GM12878 (cell line): ENCODE data around the gene PRKCE. TPM values are rescaled to one million over a fixed set of nuclear protein-coding genes. Genes with fewer than 3 reads are reported as not detected.

ENCODE experiments used
- ATAC-seq: fragments of 200-7000 bp; cut with Tn5 transposase; 3 replicates; pipeline ENCODE4 v1.9.1; 2020; ENCODE audit warnings: mild to moderate bottlenecking, moderate library complexity
- BruUV-seq: library from RNA; stranded (reverse); fragments of 400-500 nt; replicated peaks from 2 replicates; lab custom pipeline; 2021; lab: Mats Ljungman, UMichigan
- CTCF ChIA-PET: fragments of 300-600 bp; sonication (Branson Sonifier 250); formaldehyde crosslinking; extraction: SDS; loops from one replicate; lab custom pipeline; 2021; ENCODE audit warnings: inconsistent platforms; lab: Yijun Ruan, JAX
- POLR2A ChIA-PET: fragments of 350-600 bp; formaldehyde crosslinking; extraction: SDS; loops from one replicate; lab custom pipeline; 2021; ENCODE audit warnings: inconsistent platforms; lab: Charles Lee
- RAD21 ChIA-PET: fragments of 300-600 bp; sonication (Branson Sonifier 250); formaldehyde crosslinking; loops from one replicate; lab custom pipeline; 2023; ENCODE audit warnings: antibody characterized with exemption; ENCODE audit not compliant: unreplicated experiment; lab: Charles Lee
- SMC1A ChIA-PET: fragments of 300-600 bp; sonication (Branson Sonifier 250); formaldehyde crosslinking; loops from one replicate; lab custom pipeline; 2023; ENCODE audit not compliant: unreplicated experiment, uncharacterized antibody; lab: Charles Lee
- DNase-seq: peaks from one replicate; pipeline ENCODE4 v3.0.0-alpha.2; 2011; ENCODE audit warnings: low read depth, low spot score
- FAIRE-seq: peaks from 3 replicates; lab custom pipeline; 2011; peaks lifted over from hg19 to GRCh38; lab: Jason Lieb, UNC
- H2AFZ ChIP-seq: 2 replicates; pipeline ENCODE4 v1.6.0; 2011; ENCODE audit warnings: low read depth, low read length, control low read depth; ENCODE audit not compliant: control insufficient read depth
- H3K27ac ChIP-seq: 2 replicates; pipeline ENCODE4 v1.5.1; 2011; ENCODE audit warnings: control low read depth; ENCODE audit not compliant: control insufficient read depth, insufficient read depth
- H3K27me3 ChIP-seq, 2 experiments: replicated peaks in 1 of 2; 2 replicates each; pipeline versions ENCODE4 v1.6.0 to v1.6.1; 2011; ENCODE audit warnings: low read length in 1 of 2; ENCODE audit not compliant: control insufficient read depth in 2 of 2, insufficient read depth in 2 of 2
- H3K36me3 ChIP-seq, 2 experiments: 2 replicates each; pipeline ENCODE4 v1.5.1; 2011; ENCODE audit warnings: low read length in 1 of 2; ENCODE audit not compliant: control insufficient read depth in 2 of 2, insufficient read depth in 2 of 2
- H3K4me1 ChIP-seq: 2 replicates; pipeline ENCODE4 v1.6.1; 2011; ENCODE audit warnings: mild to moderate bottlenecking, low read length, moderate library complexity, mixed read lengths; ENCODE audit not compliant: control insufficient read depth, insufficient read depth
- H3K4me2 ChIP-seq: 2 replicates; pipeline ENCODE4 v1.6.0; 2011; ENCODE audit warnings: control low read depth; ENCODE audit not compliant: control insufficient read depth, insufficient read depth
- H3K4me3 ChIP-seq: fragments of 200-600 bp; sonication (generic); 2 replicates; pipeline ENCODE4 v1.5.1; 2016
- H3K79me2 ChIP-seq: 2 replicates; pipeline ENCODE4 v1.6.0; 2011; ENCODE audit warnings: low read length; ENCODE audit not compliant: control insufficient read depth, insufficient read depth
- H3K9ac ChIP-seq: 2 replicates; pipeline ENCODE4 v1.8.0; 2011; ENCODE audit warnings: low read length, control low read depth, mixed read lengths; ENCODE audit not compliant: control insufficient read depth, insufficient read depth
- H3K9me3 ChIP-seq: replicated peaks from 3 replicates; pipeline ENCODE4 v1.5.1; 2011; ENCODE audit warnings: mild to moderate bottlenecking, low read length; ENCODE audit not compliant: control insufficient read depth, insufficient read depth
- H4K20me1 ChIP-seq: 2 replicates; pipeline ENCODE4 v1.6.0; 2011; ENCODE audit not compliant: control insufficient read depth, insufficient read depth
- GATAD2B ChIP-seq: fragments of 450-650 bp; conservative IDR thresholded peaks from 2 replicates; pipeline ENCODE4 v1.6.1; 2017; ENCODE audit warnings: low read depth, mild to moderate bottlenecking, moderate library complexity
- HDGF ChIP-seq: fragments of 450-650 bp; IDR thresholded peaks from 2 replicates; pipeline ENCODE4 v1.6.1; 2016; ENCODE audit warnings: antibody characterized with exemption
- IKZF1 ChIP-seq: fragments of 450-650 bp; conservative IDR thresholded peaks from 2 replicates; pipeline ENCODE4 v1.6.1; 2017; ENCODE audit warnings: antibody characterized with exemption, mild to moderate bottlenecking
- SMC3 ChIP-seq: IDR thresholded peaks from 2 replicates; pipeline ENCODE4 v1.6.1; 2011; ENCODE audit warnings: low read length, improper control_type of control experiment, borderline replicate concordance
- SP1 ChIP-seq: IDR thresholded peaks from one replicate; pipeline ENCODE4 v1.6.1; 2011; ENCODE audit warnings: low read depth, low read length
- SREBF2 ChIP-seq: IDR thresholded peaks from 2 replicates; pipeline ENCODE4 v1.6.1; 2012; ENCODE audit warnings: mild to moderate bottlenecking, low read length
- TARDBP ChIP-seq: IDR thresholded peaks from 2 replicates; pipeline ENCODE4 v1.6.1; 2016; ENCODE audit warnings: borderline replicate concordance
- ZNF207 ChIP-seq: fragments of 450-650 bp; IDR thresholded peaks from 2 replicates; pipeline ENCODE4 v1.6.1; 2014; ENCODE audit warnings: antibody characterized with exemption, mild to moderate bottlenecking, borderline replicate concordance
- WGBS: methylation state at CpG from one replicate; pipeline ENCODE4 v1.1.6; 2016; ENCODE audit warnings: low lambda C conversion rate; ENCODE audit not compliant: insufficient replicate concordance, insufficient coverage; ENCODE audit errors: missing lambda C conversion rate; 5-methylcytosine and 5-hydroxymethylcytosine counted together
- in situ Hi-C: fragments of 300-500 bp; cut with MboI; formaldehyde crosslinking; loops from 9 replicates; pipeline ENCODE4 v1.14.3; 2018; ENCODE audit warnings: mixed read lengths
- intact Hi-C: fragments of 100-400 bp; cut with micrococcal nuclease; formaldehyde crosslinking; loops from one replicate; pipeline ENCODE4 v1.14.2; 2022; ENCODE audit not compliant: unreplicated experiment
- polyA plus RNA-seq, 11 experiments: library from polyadenylated mRNA; depleted of rRNA in 4 of 11; unstranded in 6 of 11; stranded (reverse) in 5 of 11; fragments of >200 nt; fragmentation: Nextera tagmentation in 4 of 11; fragmentation: Illumina TruSeq in 1 of 11; extraction: Ambion mirVana in 4 of 11; extraction: Trizol in 1 of 11; gene quantifications; 1 replicate in 1 of 11; 2 replicates in 10 of 11; pipeline versions ENCODE4 v1.2.1 to v1.2.3, GENCODE V29; 2011 to 2016; ENCODE audit warnings: inconsistent platforms in 2 of 11, missing spikeins in 2 of 11, low read depth in 1 of 11
- total RNA-seq, 4 experiments: library from RNA; depleted of rRNA in 3 of 4; stranded (reverse); fragments of >200 nt in 3 of 4; fragmentation: Illumina TruSeq in 1 of 4; extraction: Trizol in 1 of 4; gene quantifications; 2 replicates each; pipeline versions ENCODE4 v1.2.1 to v1.2.3, GENCODE V29; 2013 to 2021
- TF ChIP-seq, protein P1 (sequence below): fragments of 450-650 bp; IDR thresholded peaks from 2 replicates; pipeline ENCODE4 v1.6.1; 2018; ENCODE audit warnings: borderline replicate concordance, mild to moderate bottlenecking; ENCODE audit not compliant: partially characterized antibody
- TF ChIP-seq, protein P2 (sequence below): fragments of 450-650 bp; IDR thresholded peaks from 2 replicates; pipeline ENCODE4 v1.6.1; 2016; ENCODE audit warnings: mild to moderate bottlenecking
- TF ChIP-seq, protein P3 (sequence below): IDR thresholded peaks from 2 replicates; pipeline ENCODE4 v1.6.1; 2012; ENCODE audit warnings: low read depth, low read length, improper control_type of control experiment
- TF ChIP-seq, protein P4 (sequence below): fragments of 150-350 bp; IDR thresholded peaks from 2 replicates; pipeline ENCODE4 v1.6.1; 2016; ENCODE audit warnings: low read depth, low read length
- TF ChIP-seq, protein P5 (sequence below), 3 experiments: IDR thresholded peaks in 2 of 3; conservative IDR thresholded peaks in 1 of 3; 2 replicates each; pipeline ENCODE4 v1.5.1; 2011; ENCODE audit warnings: low read depth in 3 of 3, low read length in 3 of 3, mild to moderate bottlenecking in 3 of 3, control low read depth in 2 of 3, moderate library complexity in 2 of 3, inconsistent platforms in 1 of 3, mixed read lengths in 1 of 3; ENCODE audit not compliant: control insufficient read depth in 2 of 3, insufficient read depth in 1 of 3; ENCODE audit errors: extremely low read depth in 1 of 3

Gene PRKCE
- total and polyA plus RNA-seq, 10 of the 15 experiments (the other 5 are each of a cell fraction or from before 2014, with no cell fraction given), result 2.6 to 28.2 (median 11.3) TPM

DNA sequence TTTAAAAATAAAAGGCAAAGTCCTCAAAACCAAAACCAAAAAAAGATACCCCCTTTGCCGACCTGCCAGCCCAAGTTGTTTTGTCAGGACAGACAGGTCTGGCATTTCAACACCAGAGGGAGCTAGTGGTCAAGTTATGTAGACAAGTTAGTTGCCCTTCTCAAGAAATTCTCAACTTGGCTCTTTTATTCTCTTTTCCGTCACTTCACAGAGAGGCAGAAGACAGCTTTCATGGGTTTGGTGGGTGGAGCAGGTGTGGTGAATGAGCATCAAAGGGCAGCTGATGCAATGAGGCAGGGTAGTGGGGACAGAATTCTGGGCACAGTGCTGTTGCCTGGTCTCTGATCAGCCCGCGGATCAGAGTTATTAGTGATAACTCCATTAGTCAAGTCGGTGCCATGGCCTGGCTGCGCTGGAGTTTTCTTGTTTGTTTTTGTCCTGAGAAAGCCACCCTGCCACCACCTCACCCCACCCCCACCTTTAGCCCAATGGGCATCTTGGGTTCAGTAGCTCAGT is 342.1 kb downstream of the PRKCE start:
- no peaks in the 10 kb centered on the region for H4K20me1 ChIP-seq
- ChIA-PET POLR2A (interaction anchor here (0.6 kb wide), 1 partner anchor 41 kb away, joined by 4 read pairs; no protein-coding TSS in a partner anchor), RAD21 (interaction anchor here (0.5 to 2.1 kb wide), 9 partner anchors 15 to 469 kb away, joined by 3 to 10 read pairs (median 4); no protein-coding TSS in a partner anchor), SMC1A (interaction anchor here (0.6 to 2.7 kb wide), 21 partner anchors 12 to 657 kb away, joined by 3 to 25 read pairs (median 4); partner anchors contain the start of gene SRBD1), CTCF (interaction anchor here (0.7 to 2.4 kb wide), 38 partner anchors 11 to 658 kb away, joined by 3 to 34 read pairs (median 4); no protein-coding TSS in a partner anchor)
- H3K36me3 ChIP-seq, result no peaks in the 10 kb centered on the region
- no peaks in the 10 kb centered on the region for H3K27me3 ChIP-seq
- H2AFZ ChIP-seq, result no peak overlapping the region
- peak; percentile 23 for DNase-seq
- H3K27ac ChIP-seq, result no peak overlapping the region
- intact Hi-C loops (loop anchor here (1.0 to 5.0 kb wide), 4 partner anchors 351 to 659 kb away; no protein-coding TSS in a partner anchor), in situ Hi-C loops (no loop called here)
- peak; percentile 90 for ATAC-seq
- H3K9ac ChIP-seq, result no peak overlapping the region
- no TSS peak for BruUV-seq
- H3K4me2 ChIP-seq, result no peak overlapping the region
- no peak for FAIRE-seq
- WGBS, result 50% methylated on average over 5 of the region's 6 CpGs
- H3K4me3 ChIP-seq, result no peak overlapping the region
- H3K9me3 ChIP-seq, result no peaks in the 10 kb centered on the region
- H3K4me1 ChIP-seq, result no peaks in the 10 kb centered on the region
- H3K79me2 ChIP-seq, result no peaks in the 10 kb centered on the region
- TF ChIP-seq SMC3, result peak; percentile 71
- 0 out of 2 replicates have a peak, but pooled peaks have one; percentile 35 for TF ChIP-seq ZNF207
- no peak for TF ChIP-seq TARDBP
- TF ChIP-seq, protein P1, sequence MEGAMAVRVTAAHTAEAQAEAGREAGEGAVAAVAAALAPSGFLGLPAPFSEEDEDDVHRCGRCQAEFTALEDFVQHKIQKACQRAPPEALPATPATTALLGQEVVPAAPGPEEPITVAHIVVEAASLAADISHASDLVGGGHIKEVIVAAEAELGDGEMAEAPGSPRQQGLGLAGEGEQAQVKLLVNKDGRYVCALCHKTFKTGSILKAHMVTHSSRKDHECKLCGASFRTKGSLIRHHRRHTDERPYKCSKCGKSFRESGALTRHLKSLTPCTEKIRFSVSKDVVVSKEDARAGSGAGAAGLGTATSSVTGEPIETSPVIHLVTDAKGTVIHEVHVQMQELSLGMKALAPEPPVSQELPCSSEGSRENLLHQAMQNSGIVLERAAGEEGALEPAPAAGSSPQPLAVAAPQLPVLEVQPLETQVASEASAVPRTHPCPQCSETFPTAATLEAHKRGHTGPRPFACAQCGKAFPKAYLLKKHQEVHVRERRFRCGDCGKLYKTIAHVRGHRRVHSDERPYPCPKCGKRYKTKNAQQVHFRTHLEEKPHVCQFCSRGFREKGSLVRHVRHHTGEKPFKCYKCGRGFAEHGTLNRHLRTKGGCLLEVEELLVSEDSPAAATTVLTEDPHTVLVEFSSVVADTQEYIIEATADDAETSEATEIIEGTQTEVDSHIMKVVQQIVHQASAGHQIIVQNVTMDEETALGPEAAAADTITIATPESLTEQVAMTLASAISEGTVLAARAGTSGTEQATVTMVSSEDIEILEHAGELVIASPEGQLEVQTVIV, result no peak
- no peak for TF ChIP-seq GATAD2B
- TF ChIP-seq IKZF1, result no peak
- TF ChIP-seq, protein P2, sequence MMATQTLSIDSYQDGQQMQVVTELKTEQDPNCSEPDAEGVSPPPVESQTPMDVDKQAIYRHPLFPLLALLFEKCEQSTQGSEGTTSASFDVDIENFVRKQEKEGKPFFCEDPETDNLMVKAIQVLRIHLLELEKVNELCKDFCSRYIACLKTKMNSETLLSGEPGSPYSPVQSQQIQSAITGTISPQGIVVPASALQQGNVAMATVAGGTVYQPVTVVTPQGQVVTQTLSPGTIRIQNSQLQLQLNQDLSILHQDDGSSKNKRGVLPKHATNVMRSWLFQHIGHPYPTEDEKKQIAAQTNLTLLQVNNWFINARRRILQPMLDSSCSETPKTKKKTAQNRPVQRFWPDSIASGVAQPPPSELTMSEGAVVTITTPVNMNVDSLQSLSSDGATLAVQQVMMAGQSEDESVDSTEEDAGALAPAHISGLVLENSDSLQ, result peak; percentile 23; the same call in 1 of the 2 replicates
- no peak for TF ChIP-seq SP1
- TF ChIP-seq, protein P3, sequence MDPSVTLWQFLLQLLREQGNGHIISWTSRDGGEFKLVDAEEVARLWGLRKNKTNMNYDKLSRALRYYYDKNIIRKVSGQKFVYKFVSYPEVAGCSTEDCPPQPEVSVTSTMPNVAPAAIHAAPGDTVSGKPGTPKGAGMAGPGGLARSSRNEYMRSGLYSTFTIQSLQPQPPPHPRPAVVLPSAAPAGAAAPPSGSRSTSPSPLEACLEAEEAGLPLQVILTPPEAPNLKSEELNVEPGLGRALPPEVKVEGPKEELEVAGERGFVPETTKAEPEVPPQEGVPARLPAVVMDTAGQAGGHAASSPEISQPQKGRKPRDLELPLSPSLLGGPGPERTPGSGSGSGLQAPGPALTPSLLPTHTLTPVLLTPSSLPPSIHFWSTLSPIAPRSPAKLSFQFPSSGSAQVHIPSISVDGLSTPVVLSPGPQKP, result no peak
- TF ChIP-seq, protein P4, sequence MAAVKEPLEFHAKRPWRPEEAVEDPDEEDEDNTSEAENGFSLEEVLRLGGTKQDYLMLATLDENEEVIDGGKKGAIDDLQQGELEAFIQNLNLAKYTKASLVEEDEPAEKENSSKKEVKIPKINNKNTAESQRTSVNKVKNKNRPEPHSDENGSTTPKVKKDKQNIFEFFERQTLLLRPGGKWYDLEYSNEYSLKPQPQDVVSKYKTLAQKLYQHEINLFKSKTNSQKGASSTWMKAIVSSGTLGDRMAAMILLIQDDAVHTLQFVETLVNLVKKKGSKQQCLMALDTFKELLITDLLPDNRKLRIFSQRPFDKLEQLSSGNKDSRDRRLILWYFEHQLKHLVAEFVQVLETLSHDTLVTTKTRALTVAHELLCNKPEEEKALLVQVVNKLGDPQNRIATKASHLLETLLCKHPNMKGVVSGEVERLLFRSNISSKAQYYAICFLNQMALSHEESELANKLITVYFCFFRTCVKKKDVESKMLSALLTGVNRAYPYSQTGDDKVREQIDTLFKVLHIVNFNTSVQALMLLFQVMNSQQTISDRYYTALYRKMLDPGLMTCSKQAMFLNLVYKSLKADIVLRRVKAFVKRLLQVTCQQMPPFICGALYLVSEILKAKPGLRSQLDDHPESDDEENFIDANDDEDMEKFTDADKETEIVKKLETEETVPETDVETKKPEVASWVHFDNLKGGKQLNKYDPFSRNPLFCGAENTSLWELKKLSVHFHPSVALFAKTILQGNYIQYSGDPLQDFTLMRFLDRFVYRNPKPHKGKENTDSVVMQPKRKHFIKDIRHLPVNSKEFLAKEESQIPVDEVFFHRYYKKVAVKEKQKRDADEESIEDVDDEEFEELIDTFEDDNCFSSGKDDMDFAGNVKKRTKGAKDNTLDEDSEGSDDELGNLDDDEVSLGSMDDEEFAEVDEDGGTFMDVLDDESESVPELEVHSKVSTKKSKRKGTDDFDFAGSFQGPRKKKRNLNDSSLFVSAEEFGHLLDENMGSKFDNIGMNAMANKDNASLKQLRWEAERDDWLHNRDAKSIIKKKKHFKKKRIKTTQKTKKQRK, result no peak
- TF ChIP-seq SREBF2, result no peak
- 0 out of 2 replicates have a peak, but pooled peaks have one; percentile 30 for TF ChIP-seq HDGF
- TF ChIP-seq, protein P5, sequence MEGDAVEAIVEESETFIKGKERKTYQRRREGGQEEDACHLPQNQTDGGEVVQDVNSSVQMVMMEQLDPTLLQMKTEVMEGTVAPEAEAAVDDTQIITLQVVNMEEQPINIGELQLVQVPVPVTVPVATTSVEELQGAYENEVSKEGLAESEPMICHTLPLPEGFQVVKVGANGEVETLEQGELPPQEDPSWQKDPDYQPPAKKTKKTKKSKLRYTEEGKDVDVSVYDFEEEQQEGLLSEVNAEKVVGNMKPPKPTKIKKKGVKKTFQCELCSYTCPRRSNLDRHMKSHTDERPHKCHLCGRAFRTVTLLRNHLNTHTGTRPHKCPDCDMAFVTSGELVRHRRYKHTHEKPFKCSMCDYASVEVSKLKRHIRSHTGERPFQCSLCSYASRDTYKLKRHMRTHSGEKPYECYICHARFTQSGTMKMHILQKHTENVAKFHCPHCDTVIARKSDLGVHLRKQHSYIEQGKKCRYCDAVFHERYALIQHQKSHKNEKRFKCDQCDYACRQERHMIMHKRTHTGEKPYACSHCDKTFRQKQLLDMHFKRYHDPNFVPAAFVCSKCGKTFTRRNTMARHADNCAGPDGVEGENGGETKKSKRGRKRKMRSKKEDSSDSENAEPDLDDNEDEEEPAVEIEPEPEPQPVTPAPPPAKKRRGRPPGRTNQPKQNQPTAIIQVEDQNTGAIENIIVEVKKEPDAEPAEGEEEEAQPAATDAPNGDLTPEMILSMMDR (IDR thresholded peaks at IDR 0.05 in 2 of 3, conservative IDR thresholded peaks at IDR 0.05 in 1 of 3; ENCODE audit: control insufficient read depth in 2 of 3, extremely low read depth in 1 of 3, insufficient read depth in 1 of 3, low read depth in 3 of 3, low read length in 3 of 3), result peak; percentile 72 to 79 (median 79)
